D721Med (cell line): Measurements from ENCODE around the gene OLFM1.

Experiments used
- DNase-seq: peaks from one replicate; pipeline ENCODE4 v3.0.0; 2011; ENCODE audit warnings: low spot score; ENCODE audit not compliant: insufficient read length
- FAIRE-seq: peaks from 2 replicates; lab custom pipeline; 2011; peaks lifted over from hg19 to GRCh38; lab: Jason Lieb, UNC
- TF ChIP-seq, protein P1 (sequence below): IDR thresholded peaks from 2 replicates; pipeline ENCODE4 v1.5.1; 2012; ENCODE audit warnings: mild to moderate bottlenecking, control low read depth; ENCODE audit not compliant: insufficient read depth; ENCODE audit errors: missing control alignments

Gene OLFM1

DNA sequence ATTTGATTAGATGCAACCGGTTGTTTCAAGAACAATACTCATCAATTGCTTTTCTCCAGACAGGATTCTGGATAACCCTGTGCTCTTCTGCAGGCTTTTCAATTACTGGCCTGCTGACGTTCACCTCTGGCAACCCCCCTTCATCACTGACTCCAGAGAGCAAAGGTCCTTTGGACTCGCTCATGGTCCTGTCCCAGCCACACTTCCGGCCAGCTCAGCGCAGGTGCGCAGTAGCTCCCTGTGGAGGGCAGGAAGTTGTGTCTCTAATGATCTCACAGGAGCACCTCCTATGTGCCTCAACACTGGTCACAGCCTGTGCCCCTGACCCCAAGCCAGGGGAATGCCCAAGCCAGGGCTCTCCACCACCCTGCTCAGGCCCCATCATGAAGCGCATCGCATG lies 44.0 kb downstream of the OLFM1 start:
- DNase-seq (no peak), FAIRE-seq (no peak)
- TF ChIP-seq, protein P1, sequence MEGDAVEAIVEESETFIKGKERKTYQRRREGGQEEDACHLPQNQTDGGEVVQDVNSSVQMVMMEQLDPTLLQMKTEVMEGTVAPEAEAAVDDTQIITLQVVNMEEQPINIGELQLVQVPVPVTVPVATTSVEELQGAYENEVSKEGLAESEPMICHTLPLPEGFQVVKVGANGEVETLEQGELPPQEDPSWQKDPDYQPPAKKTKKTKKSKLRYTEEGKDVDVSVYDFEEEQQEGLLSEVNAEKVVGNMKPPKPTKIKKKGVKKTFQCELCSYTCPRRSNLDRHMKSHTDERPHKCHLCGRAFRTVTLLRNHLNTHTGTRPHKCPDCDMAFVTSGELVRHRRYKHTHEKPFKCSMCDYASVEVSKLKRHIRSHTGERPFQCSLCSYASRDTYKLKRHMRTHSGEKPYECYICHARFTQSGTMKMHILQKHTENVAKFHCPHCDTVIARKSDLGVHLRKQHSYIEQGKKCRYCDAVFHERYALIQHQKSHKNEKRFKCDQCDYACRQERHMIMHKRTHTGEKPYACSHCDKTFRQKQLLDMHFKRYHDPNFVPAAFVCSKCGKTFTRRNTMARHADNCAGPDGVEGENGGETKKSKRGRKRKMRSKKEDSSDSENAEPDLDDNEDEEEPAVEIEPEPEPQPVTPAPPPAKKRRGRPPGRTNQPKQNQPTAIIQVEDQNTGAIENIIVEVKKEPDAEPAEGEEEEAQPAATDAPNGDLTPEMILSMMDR = no peak

DNA sequence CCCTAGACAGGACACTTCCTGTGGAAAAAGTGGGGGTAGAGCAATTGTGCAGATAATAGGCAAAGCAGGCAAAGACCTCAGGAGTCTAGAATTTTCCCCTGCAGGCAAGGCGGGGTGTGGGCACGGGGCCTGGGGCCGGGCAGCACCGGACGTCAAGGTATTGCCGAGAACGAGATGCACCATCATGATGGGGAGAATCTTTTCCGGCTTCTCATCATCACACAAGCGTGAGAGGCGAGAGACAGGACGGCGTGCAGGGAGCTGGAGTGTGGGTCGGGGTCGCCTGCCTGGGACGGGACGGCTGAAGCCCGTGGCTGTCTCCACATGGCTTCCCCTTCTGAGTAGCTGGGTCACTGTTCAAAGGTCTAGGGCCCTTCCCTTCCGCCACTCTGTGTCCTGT lies 44.5 kb downstream of the OLFM1 start:
- DNase-seq (no peak), FAIRE-seq (no peak)
- TF ChIP-seq, protein P1 = no peak

DNA sequence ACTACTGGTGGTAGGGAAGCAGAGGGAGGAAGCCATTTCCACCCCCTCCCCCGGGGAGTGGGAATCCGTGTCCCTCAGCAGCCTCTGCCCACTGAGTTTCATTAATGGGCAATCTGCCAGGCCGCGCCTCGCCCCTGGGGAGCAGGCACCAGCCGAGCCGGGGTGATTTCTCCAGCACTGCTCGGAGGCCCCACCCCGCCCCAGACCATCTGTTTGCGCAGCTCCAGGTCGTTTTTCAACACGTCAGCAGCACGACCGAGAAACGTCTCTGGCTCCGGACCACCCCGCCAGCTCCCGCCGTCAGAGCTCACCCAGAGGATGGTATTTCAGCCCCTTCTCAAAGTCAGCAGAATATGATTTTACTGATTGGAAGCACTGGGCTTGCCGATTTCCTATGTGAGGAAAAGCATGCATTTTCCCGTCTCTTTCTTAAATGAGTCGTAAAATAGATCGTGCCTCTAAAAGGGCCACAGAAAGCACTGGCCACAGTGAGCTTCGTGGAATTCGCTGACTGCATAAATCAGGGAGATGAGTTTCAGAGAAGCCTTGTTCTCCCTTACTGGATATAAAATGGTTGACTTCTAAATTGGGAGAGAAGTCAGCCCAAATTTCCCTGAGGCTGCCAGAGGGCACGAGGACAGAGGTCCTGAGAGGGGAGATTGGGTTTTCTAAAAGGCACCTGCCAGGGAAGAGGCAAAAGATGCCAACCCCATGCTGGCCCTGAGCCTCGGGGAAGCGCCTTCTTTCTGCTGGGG lies 47.0 kb downstream of the OLFM1 start:
- DNase-seq (peak; percentile 59), FAIRE-seq (no peak)
- TF ChIP-seq, protein P1 = no peak

DNA sequence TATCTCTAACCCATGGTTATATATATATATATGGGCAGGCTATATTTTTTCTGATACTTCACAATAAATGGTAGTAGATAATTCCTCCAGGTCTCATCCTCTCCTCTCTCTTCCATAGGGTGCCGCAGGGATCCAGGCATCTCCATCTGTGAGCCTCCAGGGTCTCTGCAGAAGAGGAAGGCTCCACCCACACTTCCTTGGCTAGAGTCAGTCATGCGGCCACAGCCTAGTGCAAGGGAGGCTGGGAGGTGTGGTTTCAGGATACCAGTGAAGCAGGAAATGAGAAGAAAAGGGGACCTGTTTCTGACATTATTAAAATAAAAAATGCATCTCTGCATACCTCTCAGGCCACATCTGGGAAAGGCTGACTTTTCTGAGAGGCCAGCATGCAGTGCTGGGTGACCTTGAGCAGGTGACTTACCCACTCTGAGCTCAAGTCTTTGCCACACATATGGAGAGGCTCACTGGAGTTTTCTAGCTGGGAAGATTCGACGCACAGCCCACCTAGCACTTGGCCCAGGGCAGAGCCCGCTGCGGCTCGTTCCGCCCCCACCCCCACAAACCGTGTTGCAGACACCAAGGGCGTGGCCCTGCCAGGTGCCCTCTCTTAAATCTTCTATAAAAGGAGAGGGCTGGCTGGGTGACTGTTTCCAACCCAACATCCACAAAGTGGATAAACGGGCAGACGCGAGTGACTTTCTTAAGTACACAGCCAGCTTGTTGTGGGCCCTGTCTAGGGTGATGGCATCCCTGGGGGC lies 47.9 kb downstream of the OLFM1 start:
- DNase-seq (no peak), FAIRE-seq (no peak)
- TF ChIP-seq, protein P1 = no peak

DNA sequence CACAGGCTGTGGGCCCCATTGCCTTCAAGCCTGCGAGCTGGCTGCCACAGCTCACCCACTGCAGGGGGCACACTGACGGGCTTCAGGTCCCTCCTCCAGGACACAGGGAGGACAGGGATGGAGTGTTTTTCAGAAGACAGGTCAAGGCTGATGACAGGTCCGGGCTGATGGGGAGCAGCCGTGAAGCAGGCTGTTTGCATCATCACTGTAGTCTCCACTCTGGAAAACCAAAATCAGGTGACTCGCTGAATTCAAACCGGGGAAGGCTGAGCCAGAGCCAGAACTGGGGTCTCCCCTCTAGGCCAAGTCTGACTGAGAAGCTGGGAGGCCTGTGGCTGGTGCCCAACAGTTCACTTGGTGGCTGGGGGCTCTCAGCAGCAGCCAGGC lies 48.5 kb downstream of the OLFM1 start:
- DNase-seq (no peak), FAIRE-seq (no peak)
- TF ChIP-seq, protein P1 = no peak

DNA sequence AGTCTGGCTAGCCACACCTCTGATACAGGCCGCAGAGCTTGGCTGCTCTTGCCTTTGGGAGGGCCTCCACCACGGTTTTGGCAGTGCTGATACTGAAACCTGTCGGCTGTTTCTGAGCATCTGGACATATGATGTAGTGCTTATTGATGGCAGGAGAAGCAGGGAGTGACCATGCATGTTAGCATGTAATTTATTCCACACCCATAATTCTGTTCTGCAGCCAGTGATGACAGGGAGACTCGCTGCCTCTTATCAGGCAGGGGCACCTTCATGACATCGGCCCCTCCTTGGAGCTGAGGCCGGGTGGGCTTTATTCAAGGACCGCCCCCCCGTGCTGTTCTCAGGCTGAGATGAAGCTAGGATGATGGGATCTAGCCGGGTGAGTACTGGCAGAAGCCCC lies 49.0 kb downstream of the OLFM1 start:
- no peak for DNase-seq
- TF ChIP-seq, protein P1 = no peak
- no peak for FAIRE-seq
